Epithelial cell of prostate (primary cell): Measurements from ENCODE around the gene FLVCR2.

Source experiments
- DNase-seq: peaks from one replicate; pipeline ENCODE4 v3.0.0-alpha.2; 2011; ENCODE audit warnings: low read depth, low spot score
- H3K27ac ChIP-seq: fragments of 450-650 bp; 2 replicates; pipeline ENCODE4 v1.5.1; 2017; ENCODE audit warnings: mild to moderate bottlenecking

The FLVCR2 gene

GRCh38 chr14:75626396-75626795 is 48.0 kb downstream of the FLVCR2 start:
- DNase-seq: no peak

GRCh38 chr14:75626863-75627262 is 48.4 kb downstream of the FLVCR2 start:
- no peak overlapping the region for H3K27ac ChIP-seq
- no peak for DNase-seq

More at GRCh38 chr14:75626396-75626795, 48.0 kb downstream of the FLVCR2 start:
- no peak overlapping the region for H3K27ac ChIP-seq

- no peak for DNase-seq
- H3K27ac ChIP-seq: no peak overlapping the region
These were observed 49.0 kb downstream of the FLVCR2 start for GRCh38 chr14:75627406-75627805.

- DNase-seq: no peak
- H3K27ac ChIP-seq: no peak overlapping the region
These were observed 50.4 kb downstream of the FLVCR2 start for GRCh38 chr14:75628816-75629215.

GRCh38 chr14:75630695-75631452 is 52.5 kb downstream of the FLVCR2 start:
- no peak for DNase-seq
- H3K27ac ChIP-seq: no peak overlapping the region

GRCh38 chr14:75631453-75631831 is 53.0 kb downstream of the FLVCR2 start:
- no peak for DNase-seq
- no peak overlapping the region for H3K27ac ChIP-seq

- DNase-seq: no peak
- H3K27ac ChIP-seq: no peak overlapping the region
These were observed 56.4 kb downstream of the FLVCR2 start for GRCh38 chr14:75634848-75635247.

GRCh38 chr14:75636100-75636692 is 57.8 kb downstream of the FLVCR2 start:
- DNase-seq: no peak
- H3K27ac ChIP-seq: no peak overlapping the region

GRCh38 chr14:75640876-75641275 is 62.5 kb downstream of the FLVCR2 start:
- DNase-seq: no peak

GRCh38 chr14:75643985-75644384 is 65.6 kb downstream of the FLVCR2 start:
- no peak for DNase-seq
- no peak overlapping the region for H3K27ac ChIP-seq

More at GRCh38 chr14:75640876-75641275, 62.5 kb downstream of the FLVCR2 start:
- H3K27ac ChIP-seq: no peak overlapping the region

GRCh38 chr14:75645056-75645455 is 66.6 kb downstream of the FLVCR2 start:
- no peak for DNase-seq
- no peak overlapping the region for H3K27ac ChIP-seq

- peak overlapping the region; percentile 25 for H3K27ac ChIP-seq
These were observed 68.3 kb downstream of the FLVCR2 start for GRCh38 chr14:75646762-75647161.

GRCh38 chr14:75647640-75648039 is 69.2 kb downstream of the FLVCR2 start:
- no peak for DNase-seq
- H3K27ac ChIP-seq: peak overlapping the region; percentile 64

More at GRCh38 chr14:75646762-75647161, 68.3 kb downstream of the FLVCR2 start:
- no peak for DNase-seq

- H3K27ac ChIP-seq: peak overlapping the region; percentile 64
- DNase-seq: peak; percentile 78
These were observed 69.8 kb downstream of the FLVCR2 start for GRCh38 chr14:75648066-75648838.

GRCh38 chr14:75649337-75649736 is 70.9 kb downstream of the FLVCR2 start:
- peak overlapping the region; percentile 64 for H3K27ac ChIP-seq

GRCh38 chr14:75649773-75650172 is 71.4 kb downstream of the FLVCR2 start:
- no peak overlapping the region for H3K27ac ChIP-seq
- DNase-seq: no peak

More at GRCh38 chr14:75649337-75649736, 70.9 kb downstream of the FLVCR2 start:
- no peak for DNase-seq

GRCh38 chr14:75650253-75651058 is 72.0 kb downstream of the FLVCR2 start:
- H3K27ac ChIP-seq: no peak overlapping the region
- no peak for DNase-seq

- no peak for DNase-seq
- H3K27ac ChIP-seq: no peak overlapping the region
These were observed 75.1 kb downstream of the FLVCR2 start for GRCh38 chr14:75653563-75653962.

GRCh38 chr14:75654127-75654732 is 75.8 kb downstream of the FLVCR2 start:
- DNase-seq: no peak
- H3K27ac ChIP-seq: no peak overlapping the region

- DNase-seq: no peak
- H3K27ac ChIP-seq: no peak overlapping the region
These were observed 76.8 kb downstream of the FLVCR2 start for GRCh38 chr14:75655235-75655634.
